Activated CD8-positive, alpha-beta memory T cell treated with anti-CD3 and anti-CD28 coated beads, Interleukin-2, amount 50 U/mL, for 1 hour (primary cell): Measurements from ENCODE around the gene APOL4.
"Not testable (repeated sequence)": the region's sequence is repeated elsewhere in the genome, so short reads cannot be mapped to it uniquely, and the experiment has no call there.

ENCODE experiments used
- DNase-seq: peaks from one replicate; pipeline ENCODE4 v3.0.0-alpha.2; 2020; ENCODE audit errors: extremely low read depth

The APOL4 gene

GRCh38 chr22:36153501-36154422, 47.8 kb downstream of the APOL4 start:
- no peak for DNase-seq

- DNase-seq: not testable (repeated sequence)
Measured at GRCh38 chr22:36152821-36153220, 48.8 kb downstream of the APOL4 start.

DNA sequence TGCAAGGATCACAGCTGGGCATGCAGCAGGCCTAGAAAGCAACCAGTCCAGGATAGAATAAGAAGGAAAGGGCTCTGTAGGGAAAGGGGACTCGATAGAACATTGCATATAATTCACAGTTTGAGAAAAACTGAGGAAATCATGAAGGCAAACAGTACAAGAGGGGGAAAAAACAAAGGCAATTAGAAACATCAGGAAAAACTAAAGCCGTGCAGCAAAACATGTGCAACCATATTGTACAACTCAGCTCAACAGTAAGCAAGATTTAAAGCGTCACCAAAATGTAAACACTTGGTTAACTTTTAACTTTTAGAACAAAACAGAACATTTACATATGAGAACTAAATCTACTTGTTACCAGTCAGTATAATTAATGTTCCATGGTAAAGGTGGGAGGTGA, 49.5 kb downstream of the APOL4 start:
- DNase-seq: no peak

DNA sequence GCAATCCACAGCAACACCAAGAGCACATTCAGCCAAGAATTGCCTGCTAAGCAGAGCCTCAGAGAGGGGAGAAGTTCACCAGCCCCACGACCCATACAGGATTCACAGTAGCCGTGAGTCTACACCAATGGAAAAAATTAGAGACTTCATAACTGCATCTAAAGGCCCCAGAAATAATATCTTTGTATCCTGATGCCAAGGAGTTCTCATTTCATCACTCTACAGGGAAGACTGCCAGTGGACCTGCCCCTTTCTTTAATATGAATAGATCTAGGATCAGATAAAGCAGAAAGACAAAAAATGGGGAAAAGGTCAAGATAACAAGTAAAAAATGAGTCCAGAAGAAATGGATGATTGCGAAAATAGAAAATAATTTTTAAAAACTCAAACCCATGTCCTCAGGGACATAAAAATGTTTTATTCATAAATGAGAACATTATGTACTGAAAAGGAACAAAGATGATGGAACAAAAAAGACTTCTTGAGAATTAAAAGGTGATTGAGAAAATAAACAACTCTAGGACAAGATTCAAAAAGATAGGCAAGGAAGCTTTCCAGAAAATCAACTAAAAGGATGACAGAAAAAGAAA, 50.5 kb downstream of the APOL4 start:
- no peak for DNase-seq

GRCh38 chr22:36149441-36149840, 52.2 kb downstream of the APOL4 start:
- no peak for DNase-seq

- DNase-seq: no peak
Measured at GRCh38 chr22:36148411-36148810, 53.2 kb downstream of the APOL4 start.

GRCh38 chr22:36147196-36147791, 54.3 kb downstream of the APOL4 start:
- DNase-seq: no peak

DNA sequence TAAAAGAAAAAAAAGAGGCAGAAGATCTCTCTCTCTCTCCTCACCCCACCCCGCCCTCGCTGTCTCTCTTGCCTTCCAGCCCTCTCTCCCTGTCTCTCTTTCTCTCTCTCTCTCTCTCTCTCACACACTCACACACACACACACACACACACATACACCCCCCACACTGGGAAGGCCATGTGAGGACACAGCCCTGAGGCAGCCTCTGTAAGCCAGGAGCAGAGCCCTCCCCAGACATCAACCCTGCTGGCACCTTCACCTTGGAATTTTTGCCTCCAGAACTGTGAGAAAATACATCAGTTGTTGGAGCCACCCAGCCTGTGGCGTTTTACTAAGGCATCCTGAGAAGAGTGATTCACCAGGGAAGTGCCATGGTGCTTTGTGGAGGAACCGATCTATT, 55.7 kb downstream of the APOL4 start:
- no peak for DNase-seq

- no peak for DNase-seq
Measured at GRCh38 chr22:36144886-36145541, 56.6 kb downstream of the APOL4 start.

DNA sequence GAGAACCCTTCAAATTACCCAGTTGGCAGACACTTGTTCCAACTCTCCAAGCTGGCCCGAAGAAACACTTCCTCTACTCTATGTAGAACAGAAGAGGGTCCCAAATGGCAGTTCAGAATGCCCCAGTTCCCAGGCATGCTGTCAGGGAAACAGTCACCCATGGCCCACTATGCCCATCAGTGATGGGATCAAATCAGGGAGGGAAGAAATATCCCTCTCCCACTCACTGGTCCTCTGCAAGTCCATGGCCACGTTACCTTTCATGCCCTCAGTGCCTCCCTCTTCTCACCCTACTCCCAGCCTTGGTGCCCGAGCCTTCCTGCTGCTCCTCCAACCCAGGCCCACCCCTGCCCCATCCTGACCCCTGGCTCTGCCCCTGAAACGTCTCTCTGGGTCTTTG, 57.7 kb downstream of the APOL4 start:
- no peak for DNase-seq

DNA sequence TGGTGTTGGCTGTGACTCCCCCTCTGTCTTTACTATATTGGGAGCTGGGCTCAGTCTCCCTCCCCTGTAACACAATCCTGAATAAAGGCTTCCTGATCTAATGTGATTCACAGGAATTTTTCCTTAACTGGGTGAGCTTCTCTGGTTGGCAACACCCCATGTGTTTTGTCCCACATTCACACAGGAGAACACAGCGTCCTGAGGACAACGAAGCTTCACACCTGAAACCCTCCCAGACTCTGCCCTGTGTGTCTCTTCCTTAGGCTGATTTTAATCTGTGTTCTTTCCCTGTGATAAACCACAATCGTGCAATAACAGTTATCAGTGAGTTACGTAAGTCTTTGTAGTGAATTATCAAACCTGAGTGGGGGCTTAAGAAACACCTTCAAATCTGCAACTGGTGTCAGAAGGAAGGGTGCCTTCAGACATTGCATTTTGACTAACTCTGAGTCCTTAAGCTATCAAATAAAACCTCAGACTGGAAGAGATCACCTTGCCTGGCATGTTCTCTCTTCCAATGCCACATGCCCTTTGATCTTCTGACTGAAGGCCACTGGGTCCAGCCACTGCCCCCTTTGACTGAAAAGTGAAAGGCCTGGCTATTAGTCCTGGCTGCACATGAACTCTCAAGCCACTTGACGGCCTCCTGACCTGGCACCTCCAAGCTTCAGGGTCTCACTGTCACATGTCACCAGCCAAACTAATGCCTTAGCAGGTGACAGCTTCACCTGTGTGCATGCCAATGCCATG, 58.4 kb downstream of the APOL4 start:
- no peak for DNase-seq

DNA sequence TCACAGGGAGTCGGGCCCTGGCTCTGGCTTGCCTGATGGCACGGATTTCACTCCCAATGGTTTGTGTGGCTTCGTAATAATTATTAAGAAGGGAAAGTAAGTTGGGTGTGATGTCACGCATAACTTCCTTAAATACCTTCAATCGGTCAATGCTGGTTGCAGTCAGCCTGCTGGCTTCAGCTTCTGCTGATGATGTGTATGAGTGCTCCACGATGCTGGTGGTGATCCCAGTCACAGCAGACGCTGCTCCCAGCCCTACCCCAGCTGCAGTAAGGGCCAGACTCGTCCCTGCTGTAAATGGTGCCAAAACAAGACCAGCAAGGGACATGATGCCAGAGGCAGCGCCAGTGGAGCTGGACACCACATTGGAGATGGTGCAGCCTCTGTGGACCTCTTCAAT, 60.1 kb downstream of the APOL4 start:
- no peak for DNase-seq
